Endothelial cell of umbilical vein (primary cell): Measurements from ENCODE around the gene GRID2.

Experiments used
- POLR2A ChIP-seq: IDR thresholded peaks from 2 replicates; pipeline ENCODE4 v1.6.1; 2012; ENCODE audit warnings: low read depth, mild to moderate bottlenecking, control low read depth, low read length
- POLR2AphosphoS5 ChIP-seq: IDR thresholded peaks from 2 replicates; pipeline ENCODE4 v1.6.1; 2012; ENCODE audit warnings: low read depth, mild to moderate bottlenecking, control low read depth, low read length, moderate library complexity; ENCODE audit not compliant: insufficient read depth
- TF ChIP-seq, protein P1 (sequence below), 2 donors: IDR thresholded peaks; 1 replicate in 1 of 2; 2 replicates in 1 of 2; pipeline ENCODE4 v1.5.1; 2011; ENCODE audit warnings: low read length in 2 of 2, mild to moderate bottlenecking in 2 of 2, moderate library complexity in 2 of 2, control low read depth in 1 of 2, inconsistent platforms in 1 of 2, low read depth in 1 of 2; ENCODE audit not compliant: insufficient read depth in 1 of 2; ENCODE audit errors: extremely low read depth in 1 of 2
- TF ChIP-seq, protein P2 (sequence below): IDR thresholded peaks from 2 replicates; pipeline ENCODE4 v1.6.1; 2011; ENCODE audit not compliant: insufficient read depth, insufficient read length

DNA sequence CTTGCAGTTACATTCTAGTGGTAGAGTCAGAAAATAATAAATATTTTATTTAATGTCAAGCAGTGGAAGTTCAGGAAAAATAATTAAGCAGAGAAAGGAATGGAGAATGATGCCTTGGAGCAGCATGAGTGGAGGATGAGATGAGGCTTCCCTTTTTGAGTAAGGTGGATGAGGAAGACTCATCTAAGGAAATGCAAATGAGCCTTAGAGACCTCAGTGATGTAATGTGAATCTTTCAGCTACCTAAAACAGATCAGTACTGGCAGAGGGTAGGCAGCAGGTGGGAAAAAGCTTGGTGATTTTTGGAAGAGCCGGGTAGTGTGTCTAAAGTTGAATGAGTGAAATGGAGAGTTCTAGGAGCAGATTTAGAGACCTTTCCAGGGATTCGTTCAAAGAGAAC lies 118.2 kb downstream of the GRID2 start:
- TF ChIP-seq, protein P1, sequence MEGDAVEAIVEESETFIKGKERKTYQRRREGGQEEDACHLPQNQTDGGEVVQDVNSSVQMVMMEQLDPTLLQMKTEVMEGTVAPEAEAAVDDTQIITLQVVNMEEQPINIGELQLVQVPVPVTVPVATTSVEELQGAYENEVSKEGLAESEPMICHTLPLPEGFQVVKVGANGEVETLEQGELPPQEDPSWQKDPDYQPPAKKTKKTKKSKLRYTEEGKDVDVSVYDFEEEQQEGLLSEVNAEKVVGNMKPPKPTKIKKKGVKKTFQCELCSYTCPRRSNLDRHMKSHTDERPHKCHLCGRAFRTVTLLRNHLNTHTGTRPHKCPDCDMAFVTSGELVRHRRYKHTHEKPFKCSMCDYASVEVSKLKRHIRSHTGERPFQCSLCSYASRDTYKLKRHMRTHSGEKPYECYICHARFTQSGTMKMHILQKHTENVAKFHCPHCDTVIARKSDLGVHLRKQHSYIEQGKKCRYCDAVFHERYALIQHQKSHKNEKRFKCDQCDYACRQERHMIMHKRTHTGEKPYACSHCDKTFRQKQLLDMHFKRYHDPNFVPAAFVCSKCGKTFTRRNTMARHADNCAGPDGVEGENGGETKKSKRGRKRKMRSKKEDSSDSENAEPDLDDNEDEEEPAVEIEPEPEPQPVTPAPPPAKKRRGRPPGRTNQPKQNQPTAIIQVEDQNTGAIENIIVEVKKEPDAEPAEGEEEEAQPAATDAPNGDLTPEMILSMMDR (IDR thresholded peaks at IDR 0.05; ENCODE audit: extremely low read depth in 1 of 2, insufficient read depth in 1 of 2, low read depth in 1 of 2, low read length in 2 of 2), result no peak
- TF ChIP-seq POLR2A, result no peak
- TF ChIP-seq POLR2AphosphoS5, result no peak
- TF ChIP-seq, protein P2, sequence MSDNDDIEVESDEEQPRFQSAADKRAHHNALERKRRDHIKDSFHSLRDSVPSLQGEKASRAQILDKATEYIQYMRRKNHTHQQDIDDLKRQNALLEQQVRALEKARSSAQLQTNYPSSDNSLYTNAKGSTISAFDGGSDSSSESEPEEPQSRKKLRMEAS, result no peak
